IPS-18c (cell line): ENCODE measurements around the gene TREM2.
"Not testable (repeated sequence)": the region's sequence is repeated elsewhere in the genome, so short reads cannot be mapped to it uniquely, and the experiment has no call there.

Experiments
- H3K4me3 ChIP-seq: 2 replicates; pipeline ENCODE4 v1.7.0; 2013; ENCODE audit warnings: low read depth, mild to moderate bottlenecking, low read length, moderate library complexity; ENCODE audit not compliant: insufficient read depth
- H3K9me3 ChIP-seq: one replicate; pipeline ENCODE4 v1.6.1; 2013; ENCODE audit warnings: mild to moderate bottlenecking, low read length, moderate library complexity; ENCODE audit not compliant: control insufficient read depth, insufficient read depth

The TREM2 gene

GRCh38 chr6:41162687-41163418, at the start of gene TREM2:
TSS of gene TREM2 (minus strand) at chr6:41163116. CDS start at chr6:41163082, 34 bp downstream.
- Histone ChIP-seq H3K9me3 (peaks cover 2% of the 10 kb centered on the region), H3K4me3 (no peak within 1 kb of the TSS)

DNA sequence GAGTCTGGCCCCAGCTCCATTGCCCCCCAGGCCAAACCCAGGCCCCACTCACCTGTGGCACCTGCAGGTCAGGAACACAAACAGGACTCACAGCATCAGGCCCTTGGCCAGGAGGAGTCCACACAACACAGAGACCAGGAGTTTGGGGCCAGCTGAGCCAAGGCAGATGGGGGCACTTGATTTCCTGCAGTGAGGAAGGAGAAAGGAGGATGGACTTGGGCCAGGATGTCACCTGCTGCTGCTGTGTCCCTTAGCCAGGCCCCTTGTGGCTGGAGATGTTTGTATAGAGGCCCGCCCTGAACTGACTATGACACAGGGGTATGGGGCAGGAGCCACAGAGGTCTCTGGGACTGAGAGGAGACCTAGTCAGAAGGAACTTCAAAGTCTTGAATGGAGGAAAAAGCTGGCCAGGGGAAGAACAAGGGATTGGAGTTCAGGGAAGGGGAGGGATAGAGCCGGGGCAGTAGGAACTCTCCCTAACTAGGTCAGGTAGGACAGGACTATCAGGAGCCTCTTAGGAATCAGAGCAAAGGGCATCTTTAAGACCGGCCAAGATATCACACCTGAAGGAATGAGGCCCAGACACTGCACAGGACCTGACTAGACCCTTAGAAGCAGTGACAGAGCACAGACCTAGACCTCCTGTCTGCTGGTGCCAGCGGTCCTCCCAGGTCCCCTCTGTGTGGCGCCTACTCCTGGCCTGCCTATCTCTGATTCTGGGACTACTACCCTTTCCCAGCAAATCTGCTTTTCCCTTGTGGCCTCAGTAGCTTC, 46.8 kb upstream of the TREM2 start:
- no peak overlapping the region for H3K4me3 ChIP-seq
- no peaks in the 10 kb centered on the region for H3K9me3 ChIP-seq

DNA sequence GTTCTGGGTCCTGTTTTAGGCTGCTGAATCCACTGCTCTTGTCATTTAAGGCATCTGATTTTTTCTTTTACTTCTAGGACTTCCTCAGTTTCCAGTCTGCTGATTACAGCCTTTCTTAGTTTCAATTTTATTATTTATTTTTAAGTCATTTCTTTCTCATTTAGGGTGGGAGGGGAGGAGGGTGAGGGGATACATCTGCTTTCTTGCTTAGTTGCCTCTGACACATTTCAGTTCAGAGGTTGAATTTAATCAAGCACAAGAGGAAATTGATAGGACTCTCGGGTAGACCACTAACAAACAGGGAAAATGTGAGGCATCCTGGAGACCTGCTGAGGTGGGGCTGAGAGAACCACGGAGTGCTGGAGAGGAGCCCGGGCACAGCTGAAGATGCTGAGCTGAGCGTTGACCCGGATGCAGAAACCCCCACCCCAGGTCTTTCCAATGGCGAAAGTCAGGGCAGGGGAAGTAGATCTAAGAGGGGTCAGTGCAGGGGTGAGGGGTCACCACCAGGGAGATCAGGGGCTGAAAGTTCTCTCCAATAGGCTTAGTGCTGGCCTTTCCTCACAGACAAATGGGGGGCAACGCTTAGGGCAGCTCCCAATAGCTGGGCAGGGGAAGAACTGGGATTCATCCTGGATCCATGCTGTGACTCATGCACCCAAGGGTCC, 45.7 kb upstream of the TREM2 start:
- H3K9me3 ChIP-seq, result no peaks in the 10 kb centered on the region
- no peak overlapping the region for H3K4me3 ChIP-seq

GRCh38 chr6:41204156-41204555, 41.2 kb upstream of the TREM2 start:
- no peak overlapping the region for H3K4me3 ChIP-seq
- no peaks in the 10 kb centered on the region for H3K9me3 ChIP-seq

DNA sequence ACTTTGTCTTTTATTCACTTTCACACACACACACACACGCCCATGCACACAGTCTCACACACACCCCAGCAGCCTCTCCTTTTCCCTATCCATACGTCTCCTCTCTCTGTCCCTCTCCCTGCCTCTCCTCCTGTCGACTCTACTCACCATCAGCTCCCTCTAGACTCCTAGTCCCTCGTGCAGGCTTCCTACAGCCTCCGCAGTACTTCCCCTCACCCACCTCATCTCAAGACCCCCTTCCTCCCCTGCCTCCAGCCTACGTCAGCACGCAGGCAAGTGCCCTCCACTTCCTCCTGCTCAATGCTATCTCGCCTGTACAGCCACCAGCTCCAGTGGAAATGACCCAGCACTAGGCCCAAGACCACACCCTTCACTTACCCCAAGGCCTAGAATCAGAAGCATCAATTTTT, 38.9 kb upstream of the TREM2 start:
- Histone ChIP-seq H3K9me3 (no peaks in the 10 kb centered on the region), H3K4me3 (no peak overlapping the region)

DNA sequence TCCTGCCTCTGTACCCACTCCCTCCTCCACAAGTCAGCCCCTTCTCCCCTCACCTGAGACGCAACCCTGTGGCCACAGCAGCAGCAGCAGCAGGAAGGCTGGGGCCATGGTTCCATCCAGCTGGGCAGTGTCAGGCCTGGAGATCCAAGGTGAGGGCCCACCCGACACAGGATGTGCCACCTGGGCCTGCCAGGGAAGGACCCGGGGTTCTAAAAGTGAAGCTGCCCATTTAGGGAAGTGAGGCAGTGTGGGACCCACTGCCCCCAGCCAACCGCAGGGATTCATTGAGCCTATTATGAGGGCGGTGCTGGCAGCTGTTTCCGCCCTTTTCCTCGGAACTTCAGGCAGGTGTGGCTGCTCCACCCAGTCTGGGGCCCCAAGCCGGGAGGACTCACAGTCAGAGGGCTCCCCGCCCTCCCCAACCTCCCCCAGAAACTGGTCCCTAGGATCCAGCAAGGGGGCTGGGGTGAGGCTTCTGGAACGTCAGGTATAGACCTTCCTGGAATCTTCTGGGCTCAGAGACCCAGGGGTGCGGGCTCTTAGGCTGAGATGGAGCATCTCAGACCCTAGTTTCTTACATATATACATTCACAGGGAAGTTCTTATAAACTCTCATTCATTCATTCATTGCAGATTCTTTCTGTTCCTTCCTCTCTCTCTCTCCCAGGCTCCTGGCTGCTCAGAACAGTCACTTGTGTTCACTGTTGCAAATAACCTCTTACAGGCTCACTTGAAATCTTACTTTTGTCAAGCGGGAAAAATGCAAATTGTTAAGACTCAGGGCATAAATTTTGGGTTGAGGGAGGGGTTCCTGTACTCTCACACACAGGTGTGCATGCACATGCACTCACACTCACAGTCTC, 38.2 kb upstream of the TREM2 start, which contains the start of gene TREML2:
Gene TREML2 (minus strand): TSS at position 249 of the 863 bp plus-strand sequence. CDS start 141 bp downstream, at position 108.
- H3K4me3 ChIP-seq, result no peak within 1 kb of the TSS

GRCh38 chr6:41200296-41200900, 37.5 kb upstream of the TREM2 start:
- no peak overlapping the region for H3K4me3 ChIP-seq
- no peaks in the 10 kb centered on the region for H3K9me3 ChIP-seq

More for the DNA sequence above, 38.2 kb upstream of the TREM2 start, which contains the start of gene TREML2:
- H3K9me3 ChIP-seq, result no peaks in the 10 kb centered on the region

DNA sequence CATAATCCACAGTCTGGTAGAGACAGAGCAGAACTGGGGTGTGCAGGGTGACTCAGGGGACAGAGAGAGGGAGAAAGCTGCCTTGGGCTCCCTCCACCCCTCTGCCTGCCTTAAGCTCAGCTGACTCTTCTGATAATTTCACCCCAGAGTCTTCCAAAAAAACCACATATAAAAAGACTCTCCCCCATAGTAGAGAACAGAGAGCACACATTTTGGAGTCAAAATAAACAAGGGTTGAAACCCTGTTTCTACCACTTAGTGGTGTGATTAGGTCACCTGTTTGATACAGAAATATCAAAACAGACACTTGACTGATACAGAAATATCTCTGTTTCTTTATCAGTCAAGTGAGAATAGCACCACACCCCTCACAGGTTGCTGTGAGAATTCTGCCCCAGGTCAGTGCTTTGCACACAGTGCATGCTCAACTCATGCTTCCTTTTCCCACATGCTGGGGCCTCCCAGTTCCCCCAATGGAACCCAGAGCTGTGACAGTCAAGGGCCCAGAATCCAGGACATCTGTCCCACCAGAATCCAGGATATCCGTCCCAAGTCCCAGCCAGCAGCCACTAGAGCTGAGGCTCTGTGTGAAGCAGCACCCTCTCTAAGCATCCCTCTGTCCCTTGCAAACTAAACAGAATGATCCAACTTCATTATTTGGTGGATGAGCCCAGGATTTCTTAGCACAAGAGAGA, 36.8 kb upstream of the TREM2 start:
- no peak overlapping the region for H3K4me3 ChIP-seq
- H3K9me3 ChIP-seq, result no peaks in the 10 kb centered on the region

GRCh38 chr6:41197234-41197633, 34.3 kb upstream of the TREM2 start:
- Histone ChIP-seq H3K4me3 (no peak overlapping the region), H3K9me3 (no peaks in the 10 kb centered on the region)

DNA sequence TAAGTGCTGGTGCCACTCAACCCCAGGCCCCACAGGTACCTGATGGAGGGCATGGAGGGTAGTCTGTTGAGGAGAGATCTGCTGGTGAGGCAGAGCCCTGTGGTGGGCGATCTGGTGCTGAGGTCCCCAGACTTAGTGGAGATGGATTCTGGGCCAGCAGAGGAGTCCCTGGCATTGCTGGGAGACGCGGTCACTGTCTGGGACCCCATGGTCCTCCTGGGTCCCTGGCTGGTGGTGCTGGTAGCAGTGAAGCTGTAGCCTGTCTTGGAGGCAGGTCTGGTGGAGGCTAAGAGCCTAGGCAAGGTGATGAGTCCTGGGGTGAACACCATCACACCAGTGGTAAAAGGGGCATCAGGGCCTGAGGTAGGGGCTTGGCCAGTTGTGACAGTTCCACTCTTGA, 31.5 kb upstream of the TREM2 start:
- Histone ChIP-seq H3K4me3 (no peak overlapping the region), H3K9me3 (no peaks in the 10 kb centered on the region)

GRCh38 chr6:41193884-41194283, 31.0 kb upstream of the TREM2 start:
- H3K4me3 ChIP-seq, result no peak overlapping the region
- H3K9me3 ChIP-seq, result no peaks in the 10 kb centered on the region

DNA sequence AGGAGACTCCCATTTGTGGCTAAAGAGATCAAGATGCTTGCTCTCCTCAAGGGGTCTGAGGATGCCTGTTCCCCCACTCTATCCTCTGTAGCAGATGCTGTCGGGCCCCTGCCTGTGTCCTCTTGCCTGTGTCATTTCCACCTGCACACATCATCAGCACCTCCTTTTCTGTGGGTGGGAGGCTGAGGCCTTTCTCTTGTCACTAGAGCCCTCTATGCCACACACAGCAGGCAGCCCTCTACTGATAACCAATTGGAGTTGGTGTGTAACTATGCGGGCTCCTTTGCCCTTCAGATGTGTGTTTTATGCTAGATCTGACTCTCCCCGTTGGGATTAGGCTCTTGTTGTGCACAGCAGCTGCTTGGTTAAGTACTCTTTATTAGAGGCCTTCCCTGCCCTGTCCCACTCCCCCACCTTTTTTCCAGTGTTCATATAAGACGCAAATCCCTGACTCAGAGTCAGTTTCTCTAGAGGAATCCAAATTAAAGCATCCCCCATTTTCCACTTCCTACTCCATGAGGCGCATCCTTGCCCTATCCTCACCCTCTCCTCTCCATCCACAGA, 30.3 kb upstream of the TREM2 start:
- Histone ChIP-seq H3K9me3 (no peaks in the 10 kb centered on the region), H3K4me3 (no peak overlapping the region)

- H3K4me3 ChIP-seq, result no peak overlapping the region
- no peaks in the 10 kb centered on the region for H3K9me3 ChIP-seq
Observed at GRCh38 chr6:41191569-41191968, 28.7 kb upstream of the TREM2 start.

DNA sequence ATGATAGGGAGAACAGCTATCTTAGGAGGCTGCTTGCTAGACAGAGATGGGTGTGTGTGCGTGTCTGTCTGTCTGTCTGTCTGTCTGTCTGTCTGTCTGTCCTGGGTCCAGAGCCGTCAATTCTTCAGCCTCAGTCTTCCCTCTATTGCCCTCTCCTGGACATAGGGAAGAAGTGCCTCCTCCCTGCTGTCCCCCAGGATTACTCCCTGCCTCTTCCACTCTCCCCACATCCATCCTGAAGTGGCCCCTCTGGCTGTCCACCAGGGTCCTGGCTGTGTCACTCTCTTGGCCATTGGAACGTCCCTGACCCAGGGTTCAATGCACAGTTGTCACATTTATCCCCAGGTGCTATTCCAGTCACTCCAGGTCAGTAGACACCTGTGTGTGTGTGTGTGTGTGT, 27.9 kb upstream of the TREM2 start:
- H3K9me3 ChIP-seq, result no peaks in the 10 kb centered on the region
- H3K4me3 ChIP-seq, result no peak overlapping the region

DNA sequence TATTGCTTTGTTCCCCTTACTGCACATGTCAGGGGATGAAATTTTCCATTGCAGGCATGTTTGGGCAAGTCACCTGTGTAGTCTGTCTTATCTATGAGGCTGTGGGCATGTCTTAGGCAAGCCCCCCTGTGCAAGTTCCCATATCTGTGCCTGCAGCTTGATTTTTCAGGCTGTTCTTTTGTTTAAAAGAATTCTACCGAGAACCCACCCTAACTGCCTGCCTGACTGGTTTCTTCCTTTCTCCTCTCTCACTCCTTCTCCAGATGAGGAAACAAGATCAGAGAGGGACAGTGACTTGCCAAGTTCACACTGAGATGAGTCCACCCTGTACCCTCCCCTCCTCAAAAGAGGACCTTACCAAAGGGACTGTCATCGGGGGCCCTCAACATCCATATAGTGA, 27.1 kb upstream of the TREM2 start:
- Histone ChIP-seq H3K9me3 (no peaks in the 10 kb centered on the region), H3K4me3 (no peak overlapping the region)

- not testable (repeated sequence) for H3K9me3 ChIP-seq, H3K4me3 ChIP-seq
Observed at GRCh38 chr6:41189046-41189445, 26.1 kb upstream of the TREM2 start.
